ENCODE measurements around the gene ARFIP2. TPM values are rescaled to one million over a fixed set of nuclear protein-coding genes. Genes with fewer than 3 reads are reported as not detected.
"Not testable (repeated sequence)": the region's sequence is repeated elsewhere in the genome, so short reads cannot be mapped to it uniquely, and the experiment has no call there.

Gene ARFIP2
- 10 to 100 TPM; 63.9 to 71.0 (median 68.1) TPM for polyA plus RNA-seq (ENCODE audit: insufficient read length in 4 of 4)

DNA sequence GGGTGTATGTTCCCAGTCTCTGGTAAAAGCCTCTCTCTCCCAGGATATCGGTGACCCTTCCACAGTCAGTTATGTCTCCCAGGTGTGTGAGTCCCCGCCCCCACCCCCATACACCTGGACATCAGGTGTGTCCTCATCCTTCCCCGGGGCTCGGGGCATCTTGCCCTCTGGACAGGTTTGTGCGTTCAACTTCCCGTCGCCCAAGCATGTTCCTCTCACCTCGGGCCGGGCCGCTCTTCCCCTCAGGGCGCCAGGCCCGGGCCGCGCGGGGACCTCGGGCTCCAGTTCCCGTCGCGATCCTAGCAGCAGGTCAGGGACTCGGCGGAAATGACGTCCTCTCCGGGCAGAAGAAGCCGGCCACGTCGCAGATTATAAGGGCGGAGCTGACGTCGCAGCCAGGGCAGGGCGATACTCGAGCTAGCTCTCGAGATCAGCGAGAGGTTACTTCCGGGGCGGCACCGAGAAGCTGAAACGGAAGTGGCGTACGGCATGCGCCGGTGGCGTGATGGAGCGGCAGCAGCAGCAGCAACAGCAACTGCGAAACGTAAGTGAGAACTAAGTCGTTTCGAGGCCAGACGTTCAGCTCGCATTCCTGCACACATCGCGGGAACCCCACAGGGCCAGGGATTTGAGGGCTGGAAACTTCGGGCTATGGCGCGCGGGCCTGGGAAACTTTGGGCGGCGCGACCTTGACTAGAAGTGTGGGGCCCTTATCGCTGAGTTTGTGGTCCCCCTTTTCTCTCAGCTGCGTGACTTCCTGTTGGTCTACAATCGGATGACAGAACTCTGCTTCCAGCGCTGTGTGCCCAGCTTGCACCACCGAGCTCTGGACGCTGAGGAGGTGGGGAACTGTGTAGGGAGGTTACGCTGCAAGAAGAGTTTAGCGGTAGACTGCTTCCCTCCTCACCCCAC is at the start of gene ARFIP2, which contains the start of gene TIMM10B:
Gene ARFIP2, minus strand, starts transcription at position 320 of the 912 bp plus-strand sequence. CDS start 910 bp downstream, outside the sequence.
Gene TIMM10B, plus strand, starts transcription at position 490 of the 912 bp plus-strand sequence. Its CDS starts 16 bp downstream, at position 506.
- DNase-seq (ENCODE audit: low read depth in 4 of 4, low spot score in 3 of 4), result peak; percentile 93 to 97 (median 96)

GRCh38 chr11:6530848-6531247 is 49.7 kb upstream of the ARFIP2 start:
- DNase-seq (ENCODE audit: low read depth in 4 of 4, low spot score in 3 of 4), result no peak

DNA sequence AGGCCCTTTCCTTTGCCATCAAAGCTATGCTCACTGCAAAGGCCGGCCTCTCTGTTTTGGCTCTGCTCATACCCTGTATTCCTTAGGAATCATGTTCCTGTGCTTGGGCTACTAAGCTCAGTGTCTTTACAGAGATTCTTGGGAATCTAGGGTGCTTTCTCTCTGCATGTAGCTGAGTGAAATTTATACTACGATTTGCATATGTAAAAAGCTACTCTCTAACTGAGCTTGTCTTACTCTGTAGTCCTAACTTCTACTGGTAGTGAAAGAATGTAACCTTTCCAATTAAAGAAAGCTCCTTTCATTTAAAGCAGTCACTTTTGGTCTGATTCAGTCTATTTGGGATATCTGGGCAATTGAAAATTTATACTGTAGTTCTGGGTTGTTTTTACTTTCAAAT is 48.1 kb upstream of the ARFIP2 start:
- no peak for DNase-seq (ENCODE audit: low read depth in 4 of 4, low spot score in 3 of 4)

DNA sequence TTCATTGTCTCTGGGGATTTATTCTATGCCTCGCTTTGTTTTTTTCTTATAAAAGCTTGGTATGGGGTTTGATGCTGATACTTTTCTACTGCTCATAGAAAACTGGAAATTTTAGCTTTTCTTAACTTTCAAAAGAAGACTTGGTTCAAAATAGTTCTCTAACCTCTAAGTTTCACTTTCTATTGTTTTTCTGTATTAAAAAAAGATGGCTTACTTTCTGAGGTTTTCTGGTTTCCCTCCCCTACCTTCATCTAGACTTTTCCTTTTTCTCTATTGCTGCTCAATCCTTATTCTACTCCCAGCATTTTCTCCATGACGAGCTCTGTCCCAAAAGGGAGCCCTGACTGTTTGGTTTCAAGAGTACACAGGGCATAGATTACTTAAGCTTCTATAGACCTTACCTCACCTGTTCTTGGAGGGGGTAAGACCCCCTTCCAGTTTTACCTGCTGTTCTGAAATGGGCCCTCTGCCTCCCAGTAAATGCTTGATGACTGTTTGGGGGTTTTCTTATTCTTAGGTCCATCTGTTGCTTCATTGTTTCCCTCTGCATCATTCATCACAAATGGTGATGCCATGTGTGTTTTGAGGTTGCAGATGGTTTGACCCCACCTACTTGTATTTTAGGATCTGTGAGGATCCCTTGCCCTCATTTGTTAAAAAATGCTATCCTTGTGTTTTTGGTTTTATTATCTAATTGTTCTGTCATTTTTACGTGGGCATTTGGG is 45.4 kb upstream of the ARFIP2 start:
- no peak for DNase-seq (ENCODE audit: low read depth in 4 of 4, low spot score in 3 of 4)

DNA sequence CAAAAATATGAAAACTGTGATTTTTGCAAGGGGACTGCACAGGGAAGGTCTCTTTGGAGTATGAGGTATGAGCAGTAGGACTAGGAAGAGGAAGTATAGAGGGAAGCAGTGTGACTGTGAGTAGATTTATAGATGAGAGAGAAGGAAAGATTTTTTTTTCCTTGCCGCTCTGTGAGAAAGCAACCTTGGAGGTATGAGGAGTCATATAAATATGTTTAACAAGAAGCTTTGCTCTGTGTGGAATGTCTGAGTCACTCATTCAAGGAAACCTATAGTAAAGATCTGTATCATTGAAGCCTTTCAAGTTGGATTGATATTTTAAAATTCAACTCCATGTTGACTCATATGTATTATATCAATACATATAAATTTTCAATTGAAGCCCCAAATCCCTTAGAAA is 42.1 kb upstream of the ARFIP2 start:
- DNase-seq (ENCODE audit: low read depth in 4 of 4, low spot score in 3 of 4), result no peak

DNA sequence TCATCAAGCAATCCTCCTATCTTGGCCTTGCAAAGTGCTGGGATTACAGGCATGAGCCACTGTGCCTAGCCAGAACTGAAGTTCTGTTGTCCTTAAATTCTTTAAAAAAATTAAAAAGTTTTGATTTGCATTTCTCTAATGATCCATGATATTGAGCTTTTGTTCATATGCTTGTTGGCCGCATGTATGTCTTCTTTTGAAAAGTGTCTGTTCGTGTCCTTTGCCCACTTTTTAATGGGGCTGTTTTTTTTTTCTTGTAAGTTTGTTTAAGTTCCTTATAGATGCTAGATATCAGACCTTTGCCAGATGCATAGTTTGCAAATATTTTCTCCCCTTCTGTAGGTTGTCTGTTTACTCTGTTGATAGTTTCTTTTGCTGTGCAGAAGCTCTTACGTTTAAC is 40.8 kb upstream of the ARFIP2 start:
- not testable (repeated sequence) for DNase-seq (ENCODE audit: low read depth in 4 of 4, low spot score in 3 of 4)

DNA sequence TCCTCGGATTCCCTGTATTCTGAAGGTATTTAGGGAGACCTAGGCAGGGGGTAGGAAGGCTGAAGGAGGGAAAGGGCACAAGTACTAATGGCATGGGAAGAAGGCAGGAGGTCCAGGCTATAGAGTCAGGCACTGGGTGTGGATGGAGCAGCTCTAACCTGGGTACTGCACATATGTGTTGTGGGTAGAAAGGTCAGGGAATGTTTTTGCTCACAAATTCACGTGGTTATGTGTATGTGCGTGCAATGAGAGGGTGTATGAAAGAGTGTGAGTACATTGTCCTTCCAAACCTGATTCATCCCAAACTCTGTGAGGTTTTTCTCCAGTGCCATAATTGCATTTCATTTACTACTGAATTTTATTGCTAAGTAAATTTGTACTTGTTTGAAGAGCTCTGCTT is 39.1 kb upstream of the ARFIP2 start:
- DNase-seq (ENCODE audit: low read depth in 4 of 4, low spot score in 3 of 4), result no peak

- no peak for DNase-seq (ENCODE audit: low read depth in 4 of 4, low spot score in 3 of 4)
These were observed 35.7 kb upstream of the ARFIP2 start for GRCh38 chr11:6516865-6517264.

DNA sequence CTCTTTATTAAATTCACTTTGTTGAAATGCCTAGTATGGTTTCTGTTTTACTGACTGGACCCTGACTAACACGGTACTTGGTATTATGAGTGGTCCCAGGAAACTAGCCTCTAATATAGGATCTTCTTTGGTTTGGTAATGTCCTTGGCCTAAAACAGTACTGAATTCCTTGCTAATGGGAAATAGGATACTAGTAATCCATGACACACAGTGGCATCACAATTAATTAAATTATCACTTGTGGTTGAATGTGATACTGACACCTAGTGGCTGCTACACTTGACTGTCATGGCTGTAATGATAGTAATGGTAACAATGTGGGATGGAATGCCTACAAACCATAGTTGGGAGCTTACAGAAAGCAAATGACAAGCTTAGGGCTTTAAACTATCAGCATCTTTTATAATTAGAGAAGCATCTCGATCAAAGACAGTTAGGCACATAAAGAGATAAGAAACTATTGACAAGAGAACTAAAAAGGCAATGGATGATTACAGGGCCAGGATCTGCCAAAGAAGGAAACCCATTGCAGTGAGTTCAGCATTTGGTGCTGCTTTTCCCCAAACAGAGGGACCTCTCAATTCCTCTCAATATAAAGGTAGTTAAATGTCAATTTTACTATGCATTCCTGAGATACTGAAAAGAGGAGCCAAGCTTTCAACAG is 24.6 kb upstream of the ARFIP2 start:
- DNase-seq (ENCODE audit: low read depth in 4 of 4, low spot score in 3 of 4), result peak; percentile 20 to 33 (median 28)

- DNase-seq (ENCODE audit: low read depth in 4 of 4, low spot score in 3 of 4), result no peak
These were observed 23.0 kb upstream of the ARFIP2 start for GRCh38 chr11:6504166-6504565.

DNA sequence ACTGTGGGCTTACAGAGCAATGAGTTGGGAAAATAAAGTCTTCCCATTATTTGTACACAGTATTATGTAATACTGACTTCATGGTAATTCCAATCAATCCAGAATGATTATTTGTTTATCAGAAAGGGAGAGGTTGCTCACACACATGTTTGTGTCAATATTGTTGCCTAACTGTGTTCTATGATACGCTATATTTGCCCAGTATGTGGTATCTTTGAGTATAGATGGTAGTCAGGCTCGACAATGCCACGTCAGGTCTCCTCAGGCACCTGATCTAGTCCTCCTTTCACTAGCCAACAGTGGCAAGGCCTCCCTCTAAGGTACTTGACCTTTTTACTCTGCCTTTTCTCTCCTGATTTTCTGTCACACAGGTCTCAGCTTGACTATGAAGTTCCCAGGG is 21.3 kb upstream of the ARFIP2 start:
- DNase-seq (ENCODE audit: low read depth in 4 of 4, low spot score in 3 of 4), result no peak

- no peak for DNase-seq (ENCODE audit: low read depth in 4 of 4, low spot score in 3 of 4)
These were observed 17.4 kb upstream of the ARFIP2 start for GRCh38 chr11:6498544-6498943.

GRCh38 chr11:6498121-6498520 is 17.0 kb upstream of the ARFIP2 start:
- no peak for DNase-seq (ENCODE audit: low read depth in 4 of 4, low spot score in 3 of 4)

GRCh38 chr11:6497069-6497839 is 16.1 kb upstream of the ARFIP2 start, which contains the start of gene DNHD1:
DNHD1 (plus strand) TSS chr11:6497280; CDS start chr11:6498216, 936 bp downstream.
- DNase-seq (ENCODE audit: low read depth in 4 of 4, low spot score in 3 of 4), result no peak

DNA sequence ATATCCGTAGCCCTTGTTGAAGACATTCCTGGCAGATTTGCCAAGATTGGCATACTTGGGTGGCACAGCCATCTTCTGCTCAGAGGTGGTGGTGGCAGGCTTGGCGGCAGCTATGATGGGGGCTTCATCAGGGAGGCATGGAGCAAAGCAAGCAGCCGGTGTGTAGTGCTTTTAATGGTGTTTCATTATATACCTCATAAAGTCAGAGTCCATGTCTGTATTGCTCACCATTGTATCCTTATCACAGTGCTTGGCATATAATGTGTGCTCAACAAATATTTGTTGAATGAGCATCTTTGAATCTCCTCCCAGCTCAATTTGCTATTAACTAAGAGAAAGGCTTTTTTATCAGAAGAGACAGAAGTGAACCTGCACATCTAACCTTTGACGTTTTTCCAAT is 8.2 kb upstream of the ARFIP2 start:
- no peak for DNase-seq (ENCODE audit: low read depth in 4 of 4, low spot score in 3 of 4)

- DNase-seq (ENCODE audit: low read depth in 4 of 4, low spot score in 3 of 4), result no peak
These were observed 7.7 kb upstream of the ARFIP2 start for GRCh38 chr11:6488821-6489220.

DNA sequence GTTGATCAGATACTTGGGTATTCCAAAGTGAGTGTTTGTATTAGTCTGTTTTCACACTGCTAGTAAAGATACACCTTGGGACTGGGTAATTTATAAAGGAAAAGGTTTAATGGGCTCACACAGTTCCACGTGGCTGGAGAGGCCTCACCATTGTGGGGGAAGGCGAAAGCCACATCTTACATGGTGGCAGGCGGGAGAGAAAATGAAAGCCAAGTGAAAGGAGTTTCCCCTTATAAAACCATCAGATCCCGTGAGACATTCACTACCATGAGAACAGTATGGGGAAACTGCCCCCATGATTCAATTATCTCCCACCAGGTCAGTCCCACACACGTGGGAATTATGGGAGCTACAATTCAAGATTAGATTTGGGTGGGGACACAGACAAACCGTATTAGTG is 7.2 kb upstream of the ARFIP2 start:
- no peak for DNase-seq (ENCODE audit: low read depth in 4 of 4, low spot score in 3 of 4)

GRCh38 chr11:6486938-6487337 is 5.8 kb upstream of the ARFIP2 start:
- DNase-seq (ENCODE audit: low read depth in 4 of 4, low spot score in 3 of 4), result no peak

DNA sequence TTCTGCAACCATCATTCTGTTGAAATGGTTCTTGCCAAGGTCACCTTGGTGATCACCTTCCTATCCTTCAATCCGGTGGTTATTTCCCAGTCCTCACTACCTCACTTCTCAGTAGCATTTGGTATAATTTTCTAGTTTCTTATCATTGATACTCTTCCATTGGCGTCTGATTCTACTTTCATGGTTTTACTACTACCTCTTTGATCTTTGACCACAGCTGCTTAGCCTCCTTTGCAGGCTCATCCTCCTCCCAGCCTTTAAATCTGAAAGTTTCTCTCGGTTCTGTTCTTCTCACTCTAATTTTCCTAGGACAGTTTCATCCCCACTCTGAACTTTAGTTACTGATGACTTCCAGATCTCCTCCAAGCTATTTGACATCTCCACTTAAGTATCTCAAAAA is 5.1 kb upstream of the ARFIP2 start:
- DNase-seq (ENCODE audit: low read depth in 4 of 4, low spot score in 3 of 4), result no peak

GRCh38 chr11:6485661-6486060 is 4.5 kb upstream of the ARFIP2 start:
- DNase-seq (ENCODE audit: low read depth in 4 of 4, low spot score in 3 of 4), result no peak
